ENCODE results near the gene NDUFS3.

The NDUFS3 gene

DNA sequence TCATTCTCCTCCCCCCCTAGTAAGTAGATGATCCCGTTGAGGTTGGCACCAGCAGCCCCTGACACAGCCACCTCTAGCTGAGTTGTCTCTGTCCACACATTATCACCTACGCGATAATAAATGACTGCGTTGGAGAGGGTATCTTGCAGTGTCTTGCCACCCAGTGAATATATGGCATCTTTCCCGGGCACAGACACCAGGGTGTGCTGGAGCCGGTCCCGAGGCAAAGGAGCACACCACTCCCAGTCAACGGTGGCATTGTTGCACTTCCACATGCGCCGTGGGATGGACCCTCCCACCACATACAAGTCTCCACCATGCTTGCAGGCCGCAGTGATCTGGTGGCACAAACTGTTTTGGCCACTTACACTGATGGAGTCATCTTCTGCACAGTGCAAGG lies 5.6 kb upstream of the NDUFS3 start:
- no peak for DNase-seq (ENCODE audit: low read depth)
- TF ChIP-seq POLR2A (IDR thresholded peaks at IDR 0.05; ENCODE audit: extremely low read depth, insufficient read length), result no peak
- TF ChIP-seq, protein P1, sequence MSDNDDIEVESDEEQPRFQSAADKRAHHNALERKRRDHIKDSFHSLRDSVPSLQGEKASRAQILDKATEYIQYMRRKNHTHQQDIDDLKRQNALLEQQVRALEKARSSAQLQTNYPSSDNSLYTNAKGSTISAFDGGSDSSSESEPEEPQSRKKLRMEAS (IDR thresholded peaks at IDR 0.05; ENCODE audit: low read depth, low read length), result no peak
- TF ChIP-seq, protein P2, sequence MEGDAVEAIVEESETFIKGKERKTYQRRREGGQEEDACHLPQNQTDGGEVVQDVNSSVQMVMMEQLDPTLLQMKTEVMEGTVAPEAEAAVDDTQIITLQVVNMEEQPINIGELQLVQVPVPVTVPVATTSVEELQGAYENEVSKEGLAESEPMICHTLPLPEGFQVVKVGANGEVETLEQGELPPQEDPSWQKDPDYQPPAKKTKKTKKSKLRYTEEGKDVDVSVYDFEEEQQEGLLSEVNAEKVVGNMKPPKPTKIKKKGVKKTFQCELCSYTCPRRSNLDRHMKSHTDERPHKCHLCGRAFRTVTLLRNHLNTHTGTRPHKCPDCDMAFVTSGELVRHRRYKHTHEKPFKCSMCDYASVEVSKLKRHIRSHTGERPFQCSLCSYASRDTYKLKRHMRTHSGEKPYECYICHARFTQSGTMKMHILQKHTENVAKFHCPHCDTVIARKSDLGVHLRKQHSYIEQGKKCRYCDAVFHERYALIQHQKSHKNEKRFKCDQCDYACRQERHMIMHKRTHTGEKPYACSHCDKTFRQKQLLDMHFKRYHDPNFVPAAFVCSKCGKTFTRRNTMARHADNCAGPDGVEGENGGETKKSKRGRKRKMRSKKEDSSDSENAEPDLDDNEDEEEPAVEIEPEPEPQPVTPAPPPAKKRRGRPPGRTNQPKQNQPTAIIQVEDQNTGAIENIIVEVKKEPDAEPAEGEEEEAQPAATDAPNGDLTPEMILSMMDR (IDR thresholded peaks at IDR 0.05; ENCODE audit: low read depth, low read length), result no peak
- TF ChIP-seq MYC (IDR thresholded peaks at IDR 0.05; ENCODE audit: low read depth, low read length), result no peak

DNA sequence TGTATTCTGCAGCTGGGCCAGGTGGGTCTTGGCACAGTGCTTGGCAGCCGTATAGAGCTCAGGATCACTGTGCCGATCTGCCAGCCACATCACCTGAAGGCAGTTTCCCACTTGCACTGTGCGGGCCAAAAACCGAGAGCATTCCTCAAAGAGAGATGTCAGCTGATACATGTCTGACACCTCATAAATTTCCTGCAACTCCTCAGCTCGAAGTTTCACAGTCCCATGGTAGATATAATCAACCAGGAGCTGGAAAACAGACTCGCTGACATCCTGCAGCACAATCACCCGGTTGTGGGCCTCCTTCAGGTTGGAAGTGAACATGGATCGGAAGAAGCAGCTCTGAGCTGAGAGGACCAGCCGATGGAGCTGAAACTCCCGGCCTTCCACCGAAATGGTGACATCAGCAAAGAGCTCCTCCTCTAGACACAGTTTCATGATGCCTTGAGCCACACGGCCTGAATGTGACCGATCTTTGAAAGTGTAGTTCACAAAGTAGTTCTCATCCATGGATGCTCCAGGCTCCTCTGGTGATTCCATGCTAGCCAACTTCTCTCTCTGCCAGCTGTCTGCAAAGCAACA lies 1.3 kb upstream of the NDUFS3 start:
- DNase-seq (ENCODE audit: low read depth), result no peak
- TF ChIP-seq, protein P2 (IDR thresholded peaks at IDR 0.05; ENCODE audit: low read depth, low read length), result no peak
- no peak for TF ChIP-seq POLR2A (IDR thresholded peaks at IDR 0.05; ENCODE audit: extremely low read depth, insufficient read length)
- no peak for TF ChIP-seq MYC (IDR thresholded peaks at IDR 0.05; ENCODE audit: low read depth, low read length)
- TF ChIP-seq, protein P1 (IDR thresholded peaks at IDR 0.05; ENCODE audit: low read depth, low read length), result no peak
- H3K4me3 ChIP-seq (ENCODE audit: low read depth, low read length), result peak overlapping the region; percentile 90

More for the DNA sequence above, 5.6 kb upstream of the NDUFS3 start:
- no peak overlapping the region for H3K4me3 ChIP-seq (ENCODE audit: low read depth, low read length)

DNA sequence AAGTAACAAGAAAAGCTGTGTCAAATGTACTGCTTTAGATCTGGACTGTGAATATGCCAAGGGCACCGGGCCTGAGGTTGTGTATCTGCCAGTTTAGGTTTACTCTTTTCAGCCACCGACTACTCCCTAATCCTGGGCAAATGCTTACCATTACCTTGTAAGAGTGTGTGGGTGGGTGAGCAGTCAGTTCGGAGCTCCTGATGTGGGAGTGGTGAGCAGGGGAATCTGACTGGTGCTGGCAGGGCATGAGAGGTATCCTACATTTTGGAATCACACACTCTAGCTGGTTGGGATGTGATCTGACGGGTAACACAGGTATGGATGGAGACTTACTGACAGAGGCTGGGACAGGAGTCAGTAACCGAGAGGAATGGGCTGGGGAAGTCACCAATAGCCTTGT lies 5.0 kb downstream of the NDUFS3 start:
- no peak for DNase-seq (ENCODE audit: low read depth)
- no peak overlapping the region for H3K4me3 ChIP-seq (ENCODE audit: low read depth, low read length)
- TF ChIP-seq, protein P1 (IDR thresholded peaks at IDR 0.05; ENCODE audit: low read depth, low read length), result no peak
- no peak for TF ChIP-seq MYC (IDR thresholded peaks at IDR 0.05; ENCODE audit: low read depth, low read length)
- TF ChIP-seq POLR2A (IDR thresholded peaks at IDR 0.05; ENCODE audit: extremely low read depth, insufficient read length), result no peak
- TF ChIP-seq, protein P2 (IDR thresholded peaks at IDR 0.05; ENCODE audit: low read depth, low read length), result no peak

DNA sequence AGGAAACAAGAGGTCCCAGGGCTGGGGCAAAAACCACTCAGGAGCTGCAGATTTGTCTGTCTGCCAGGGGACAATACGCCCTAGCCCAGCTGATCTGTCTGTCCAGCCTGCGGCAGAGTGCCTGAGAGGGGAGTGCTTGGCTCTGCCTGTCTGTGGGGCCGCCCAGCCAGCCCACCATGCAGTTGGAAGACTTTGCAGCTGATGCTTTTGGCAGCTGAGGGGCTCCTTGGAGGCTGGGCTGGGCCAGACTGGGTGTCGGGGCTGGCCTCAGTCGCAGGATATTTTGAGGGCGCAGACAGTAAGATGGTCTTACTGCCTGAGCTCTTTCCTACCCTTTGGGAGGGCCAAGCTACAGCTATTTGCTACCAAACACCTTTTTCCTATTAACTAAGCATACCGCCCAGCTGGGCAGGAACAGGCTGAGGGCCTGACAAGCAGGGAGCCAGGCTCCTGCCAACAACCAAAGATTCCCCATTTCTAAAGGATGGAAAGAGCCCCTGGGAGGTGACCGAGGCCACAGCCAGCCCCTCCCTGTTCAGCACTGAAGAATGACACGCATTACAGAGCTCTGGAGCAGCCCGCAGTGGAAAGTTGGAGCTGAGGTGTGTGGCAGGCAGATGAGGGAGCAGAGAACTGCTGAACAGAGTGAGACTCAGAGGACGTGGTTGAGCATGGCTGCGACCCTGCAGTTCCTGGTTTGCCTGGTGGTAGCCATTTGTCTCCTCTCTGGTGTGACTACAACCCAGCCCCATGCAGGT lies 7.4 kb downstream of the NDUFS3 start, which contains the start of gene FAM180B:
Gene FAM180B (plus strand): TSS at position 581 of the 758 bp plus-strand sequence. CDS start 91 bp downstream, at position 672.
- peak; percentile 37 for DNase-seq (ENCODE audit: low read depth)
- H3K4me3 ChIP-seq (ENCODE audit: low read depth, low read length), result peak within 1 kb of the TSS; percentile 88
- TF ChIP-seq POLR2A (IDR thresholded peaks at IDR 0.05; ENCODE audit: extremely low read depth, insufficient read length), result no peak
- TF ChIP-seq, protein P1 (IDR thresholded peaks at IDR 0.05; ENCODE audit: low read depth, low read length), result no peak
- TF ChIP-seq, protein P2 (IDR thresholded peaks at IDR 0.05; ENCODE audit: low read depth, low read length), result no peak
- no peak for TF ChIP-seq MYC (IDR thresholded peaks at IDR 0.05; ENCODE audit: low read depth, low read length)

DNA sequence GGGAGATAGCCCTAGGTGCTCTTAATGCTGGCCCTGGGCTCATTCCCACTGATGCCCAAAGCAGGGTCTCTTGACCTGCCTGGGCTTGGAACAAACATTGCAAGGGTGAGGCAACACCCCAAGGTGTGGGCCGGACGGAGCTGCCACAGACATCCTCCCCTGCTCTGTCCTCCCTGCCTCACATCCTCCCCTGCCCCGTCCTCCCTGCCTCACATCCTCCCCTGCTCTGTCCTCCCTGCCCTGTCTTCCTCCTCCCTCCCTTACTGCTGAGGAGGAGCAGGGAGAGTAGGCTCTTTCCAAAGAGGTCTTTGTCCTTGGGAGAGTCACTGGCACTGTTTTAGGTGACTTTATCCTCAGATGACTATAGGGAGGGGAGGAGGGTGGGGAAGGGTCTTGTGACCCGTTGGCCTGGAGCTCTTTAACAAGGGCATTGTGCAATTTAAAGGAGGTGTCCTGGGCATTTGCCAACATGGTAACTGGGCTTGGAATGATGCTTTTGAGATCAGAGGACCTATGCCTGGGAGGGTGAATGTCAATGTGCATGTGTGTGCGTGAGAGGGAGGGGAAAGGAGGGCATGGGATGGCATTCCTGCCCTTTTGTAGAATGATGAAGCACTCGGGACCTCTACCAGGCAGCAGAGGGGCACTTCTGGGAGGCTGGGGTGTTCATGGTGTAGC lies 8.3 kb downstream of the NDUFS3 start:
- DNase-seq (ENCODE audit: low read depth), result peak; percentile 70
- TF ChIP-seq, protein P2 (IDR thresholded peaks at IDR 0.05; ENCODE audit: low read depth, low read length), result no peak
- TF ChIP-seq MYC (IDR thresholded peaks at IDR 0.05; ENCODE audit: low read depth, low read length) (no peak), POLR2A (IDR thresholded peaks at IDR 0.05; ENCODE audit: extremely low read depth, insufficient read length) (no peak)
- TF ChIP-seq, protein P1 (IDR thresholded peaks at IDR 0.05; ENCODE audit: low read depth, low read length), result no peak
- peak overlapping the region; percentile 88 for H3K4me3 ChIP-seq (ENCODE audit: low read depth, low read length)
